Measurements from ENCODE around the gene VGLL4. TPM values are rescaled to one million over a fixed set of nuclear protein-coding genes. Genes with fewer than 3 reads are reported as not detected.

VGLL4 gene, protein sequence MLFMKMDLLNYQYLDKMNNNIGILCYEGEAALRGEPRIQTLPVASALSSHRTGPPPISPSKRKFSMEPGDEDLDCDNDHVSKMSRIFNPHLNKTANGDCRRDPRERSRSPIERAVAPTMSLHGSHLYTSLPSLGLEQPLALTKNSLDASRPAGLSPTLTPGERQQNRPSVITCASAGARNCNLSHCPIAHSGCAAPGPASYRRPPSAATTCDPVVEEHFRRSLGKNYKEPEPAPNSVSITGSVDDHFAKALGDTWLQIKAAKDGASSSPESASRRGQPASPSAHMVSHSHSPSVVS
- 42.1 and 44.6 TPM in 2 replicates for total RNA-seq (2021)
- long read RNA-seq, transcript VGLL4-201 (6 exons, 3,725 nt): minor isoform, 6 of 97 reads
- long read RNA-seq, transcript VGLL4-211 (5 exons, 1,377 nt): major isoform, 58 of 97 reads
- long read RNA-seq, partial matches to known transcripts: 4 of 97 reads
- long read RNA-seq, other reads (novel, unspliced or antisense): 28 of 97 reads

DNA sequence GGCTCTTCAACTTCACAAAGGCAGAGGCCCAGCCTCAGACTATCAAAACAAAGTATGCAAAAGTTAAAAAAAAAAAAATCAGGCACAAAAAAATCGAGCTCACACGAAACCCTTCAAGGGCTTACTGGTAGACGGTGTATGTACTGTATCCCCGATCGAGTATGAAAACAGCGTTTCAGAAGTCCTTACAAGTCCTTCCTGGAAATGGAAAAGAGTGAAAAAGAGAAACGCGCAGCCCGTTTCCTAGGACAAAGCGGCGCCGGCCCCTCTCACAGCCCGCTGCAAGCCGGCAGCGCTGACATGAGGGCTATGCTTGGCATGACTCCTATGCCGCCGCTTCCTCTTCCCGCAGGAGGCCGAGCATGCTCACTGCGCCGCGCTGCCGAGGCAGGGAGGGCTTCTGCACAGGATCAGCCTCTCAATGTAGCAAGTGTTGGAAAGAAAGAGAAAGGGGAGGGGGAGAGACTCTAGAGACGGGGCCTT is at the start of gene VGLL4:
VGLL4 (minus strand) TSS at position 311 of the 483 bp plus-strand sequence. CDS start 397 bp downstream, outside the sequence.
- Histone ChIP-seq H3K14ac (ENCODE audit: insufficient read depth, low read length) (peak within 1 kb of the TSS; percentile 76), H4K91ac (ENCODE audit: insufficient read length, low read depth, low read length) (no peak within 1 kb of the TSS), H3K23me2 (ENCODE audit: insufficient read length, low read depth, low read length, poor library complexity, severe bottlenecking) (peaks cover 16% of the 10 kb centered on the region), H3K4ac (ENCODE audit: low read depth, low read length) (no peak within 1 kb of the TSS; the same call in 1 of the 2 replicates), H3K23ac (ENCODE audit: insufficient read length, low read depth, low read length) (no peak within 1 kb of the TSS), H3K4me2 (ENCODE audit: insufficient read depth, insufficient read length, low read length) (peak within 1 kb of the TSS; percentile 89), H3K9me3 (ENCODE audit: control insufficient read depth, low read depth, low read length) (no peaks in the 10 kb centered on the region), H3K79me2 (ENCODE audit: insufficient read depth, low read length) (peaks cover 19% of the 10 kb centered on the region; the same call in 1 of the 2 replicates), H2BK5ac (ENCODE audit: insufficient read length, low read length) (no peak within 1 kb of the TSS), H3K79me1 (ENCODE audit: insufficient read depth, low read depth, low read length, poor library complexity, severe bottlenecking) (peaks cover 4% of the 10 kb centered on the region), H3K56ac (ENCODE audit: insufficient read length, low read depth, low read length) (no peak within 1 kb of the TSS), H3K9ac (ENCODE audit: extremely low read depth, insufficient read length, low read length) (peak within 1 kb of the TSS; percentile 85), H4K5ac (ENCODE audit: insufficient read length, low read depth, low read length) (no peak within 1 kb of the TSS), H3K4me1 (ENCODE audit: insufficient read depth, low read length) (peaks cover 4% of the 10 kb centered on the region; the same call in 1 of the 2 replicates), H2BK12ac (ENCODE audit: insufficient read length, low read depth, low read length) (no peak within 1 kb of the TSS), H2BK20ac (ENCODE audit: low read depth, low read length, poor library complexity, severe bottlenecking) (no peak within 1 kb of the TSS), H2BK120ac (ENCODE audit: low read depth, low read length, poor library complexity, severe bottlenecking) (no peak within 1 kb of the TSS), H2BK15ac (ENCODE audit: low read depth, low read length) (no peak within 1 kb of the TSS), H2AFZ (ENCODE audit: low read length) (no peak within 1 kb of the TSS), H3K27me3 (ENCODE audit: insufficient read depth, low read length) (no peaks in the 10 kb centered on the region), H2AK5ac (ENCODE audit: insufficient read length, low read length) (no peak within 1 kb of the TSS), H3T11ph (ENCODE audit: low read length) (no peak within 1 kb of the TSS), H4K8ac (replicated peaks; ENCODE audit: insufficient read length, low read depth, low read length) (no peak within 1 kb of the TSS), H4K20me1 (ENCODE audit: control insufficient read depth, insufficient read depth, insufficient read length) (no peaks in the 10 kb centered on the region), H3K18ac (ENCODE audit: insufficient read length, low read depth, low read length) (peak within 1 kb of the TSS; percentile 83), H3K27ac (ENCODE audit: insufficient read length, low read depth, low read length) (peak within 1 kb of the TSS; percentile 37)
- H3K36me3 Mint-ChIP-seq (ENCODE audit: insufficient read depth in 1 of 3, low read depth in 3 of 3): no peaks in the 10 kb centered on the region; a peak in 2 of 7 replicates
- H3K4me1 Mint-ChIP-seq: peaks cover 26 to 40% of the 10 kb centered on the region in 2 experiments
- DNase-seq: peak; percentile 95
- H3K27me3 Mint-ChIP-seq (ENCODE audit: low read depth): no peaks in the 10 kb centered on the region
- no peaks in the 10 kb centered on the region for H3K9me3 Mint-ChIP-seq
- H3K27ac Mint-ChIP-seq: peak within 1 kb of the TSS; percentile 95 to 99 (median 98)
- WGBS (ENCODE audit: extremely low coverage, insufficient read length, low lambda C conversion rate): no CpG with 5 or more reads among the region's 24 CpGs
- H3K4me3 Mint-ChIP-seq: peak within 1 kb of the TSS; percentile 88 to 96
- TF ChIP-seq, protein P1, sequence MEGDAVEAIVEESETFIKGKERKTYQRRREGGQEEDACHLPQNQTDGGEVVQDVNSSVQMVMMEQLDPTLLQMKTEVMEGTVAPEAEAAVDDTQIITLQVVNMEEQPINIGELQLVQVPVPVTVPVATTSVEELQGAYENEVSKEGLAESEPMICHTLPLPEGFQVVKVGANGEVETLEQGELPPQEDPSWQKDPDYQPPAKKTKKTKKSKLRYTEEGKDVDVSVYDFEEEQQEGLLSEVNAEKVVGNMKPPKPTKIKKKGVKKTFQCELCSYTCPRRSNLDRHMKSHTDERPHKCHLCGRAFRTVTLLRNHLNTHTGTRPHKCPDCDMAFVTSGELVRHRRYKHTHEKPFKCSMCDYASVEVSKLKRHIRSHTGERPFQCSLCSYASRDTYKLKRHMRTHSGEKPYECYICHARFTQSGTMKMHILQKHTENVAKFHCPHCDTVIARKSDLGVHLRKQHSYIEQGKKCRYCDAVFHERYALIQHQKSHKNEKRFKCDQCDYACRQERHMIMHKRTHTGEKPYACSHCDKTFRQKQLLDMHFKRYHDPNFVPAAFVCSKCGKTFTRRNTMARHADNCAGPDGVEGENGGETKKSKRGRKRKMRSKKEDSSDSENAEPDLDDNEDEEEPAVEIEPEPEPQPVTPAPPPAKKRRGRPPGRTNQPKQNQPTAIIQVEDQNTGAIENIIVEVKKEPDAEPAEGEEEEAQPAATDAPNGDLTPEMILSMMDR (conservative IDR thresholded peaks at IDR 0.05): no peak

All from H9 (cell line).